Keratinocyte (primary cell): Measurements from ENCODE around the gene NRP2. TPM values are rescaled to one million over a fixed set of nuclear protein-coding genes. Genes with fewer than 3 reads are reported as not detected.

Experiments
- DNase-seq: peaks from one replicate; pipeline ENCODE4 v3.0.0-alpha.2; 2011; ENCODE audit warnings: low read depth, missing footprints, low spot score
- FAIRE-seq: peaks from 2 replicates; lab custom pipeline; 2011; peaks lifted over from hg19 to GRCh38; lab: Jason Lieb, UNC
- H2AFZ ChIP-seq: 2 replicates; pipeline ENCODE4 v1.6.0; 2012; ENCODE audit warnings: low read length, control low read depth, inconsistent platforms; ENCODE audit not compliant: control insufficient read depth
- H3K27ac ChIP-seq: 2 replicates; pipeline ENCODE4 v1.5.1; 2011; ENCODE audit warnings: low read length; ENCODE audit not compliant: control insufficient read depth, insufficient read depth
- H3K27me3 ChIP-seq: 3 replicates; pipeline ENCODE4 v1.6.0; 2011; ENCODE audit warnings: low read length; ENCODE audit not compliant: control insufficient read depth, insufficient read depth; ENCODE audit errors: extremely low read depth
- H3K36me3 ChIP-seq, 2 experiments: 2 replicates in 1 of 2; 3 replicates in 1 of 2; pipeline ENCODE4 v1.5.1; 2011; ENCODE audit warnings: low read length in 2 of 2, mild to moderate bottlenecking in 1 of 2; ENCODE audit not compliant: control insufficient read depth in 2 of 2, insufficient read depth in 2 of 2; ENCODE audit errors: extremely low read depth in 1 of 2
- H3K4me1 ChIP-seq: 3 replicates; pipeline ENCODE4 v1.5.1; 2011; ENCODE audit warnings: low read length; ENCODE audit not compliant: control insufficient read depth, insufficient read depth; ENCODE audit errors: extremely low read depth
- H3K4me2 ChIP-seq: 3 replicates; pipeline ENCODE4 v1.6.0; 2011; ENCODE audit warnings: low read depth, low read length; ENCODE audit not compliant: control insufficient read depth, insufficient read depth; ENCODE audit errors: extremely low read depth
- H3K4me3 ChIP-seq, 3 experiments: fragments of 200-600 bp in 1 of 3; sonication (generic) in 1 of 3; 2 replicates in 2 of 3; 3 replicates in 1 of 3; pipeline ENCODE4 v1.5.1; 2011 to 2016; ENCODE audit warnings: low read length in 3 of 3, mild to moderate bottlenecking in 3 of 3, control low read depth in 2 of 3, inconsistent platforms in 1 of 3, low read depth in 1 of 3, mixed read lengths in 1 of 3, mixed run types in 1 of 3, moderate library complexity in 1 of 3; ENCODE audit not compliant: control insufficient read depth in 2 of 3, insufficient read depth in 2 of 3; ENCODE audit errors: extremely low read depth in 1 of 3
- H3K79me2 ChIP-seq: 2 replicates; pipeline ENCODE4 v1.6.0; 2012; ENCODE audit warnings: low read length; ENCODE audit not compliant: control insufficient read depth, insufficient read depth
- H3K9ac ChIP-seq: 3 replicates; pipeline ENCODE4 v1.6.0; 2011; ENCODE audit warnings: low read length; ENCODE audit not compliant: control insufficient read depth, insufficient read depth; ENCODE audit errors: extremely low read depth
- H3K9me1 ChIP-seq: 3 replicates; pipeline ENCODE4 v1.6.0; 2011; ENCODE audit warnings: low read length; ENCODE audit not compliant: control insufficient read depth, insufficient read depth; ENCODE audit errors: extremely low read depth
- H3K9me3 ChIP-seq: 2 replicates; pipeline ENCODE4 v1.5.1; 2012; ENCODE audit warnings: low read depth, low read length; ENCODE audit not compliant: control insufficient read depth
- H4K20me1 ChIP-seq: 3 replicates; pipeline ENCODE4 v1.6.0; 2011; ENCODE audit warnings: low read length; ENCODE audit not compliant: control insufficient read depth, insufficient read depth; ENCODE audit errors: extremely low read depth
- CTCF ChIP-seq, 3 experiments: IDR thresholded peaks in 1 of 3; conservative IDR thresholded peaks in 1 of 3; optimal IDR thresholded peaks in 1 of 3; 2 replicates in 2 of 3; 3 replicates in 1 of 3; pipeline versions ENCODE3 to v1.5.1; 2011; ENCODE audit warnings: low read length in 3 of 3, mild to moderate bottlenecking in 3 of 3, moderate library complexity in 2 of 3, control low read depth in 1 of 3, inconsistent platforms in 1 of 3; ENCODE audit not compliant: insufficient read depth in 2 of 3; ENCODE audit errors: extremely low read depth in 1 of 3
- EZH2 ChIP-seq: IDR thresholded peaks from one replicate; pipeline ENCODE4 v1.6.1; 2012; ENCODE audit warnings: inconsistent platforms, mild to moderate bottlenecking, low read length, moderate library complexity
- dilution Hi-C: fragments of 300-500 bp; cut with MboI; formaldehyde crosslinking; loops from one replicate; pipeline ENCODE4 v1.7.0; 2020; ENCODE audit warnings: low sequenced_read_pairs; ENCODE audit not compliant: extremely low pct_ligation_motif_present
- polyA plus RNA-seq, 5 experiments: library from polyadenylated mRNA; depleted of rRNA in 3 of 5; stranded (reverse) in 3 of 5; stranded (forward) in 1 of 5; unstranded in 1 of 5; fragments of >200 nt; gene quantifications; 1 replicate in 1 of 5; 2 replicates in 3 of 5; 3 replicates in 1 of 5; pipeline versions ENCODE4 v1.2.1 to v1.2.3, GENCODE V29; 2011 to 2012; ENCODE audit warnings: missing spikeins in 2 of 5, low read depth in 1 of 5, low replicate concordance in 1 of 5

Gene NRP2
- polyA plus RNA-seq, 1 donor (not counting 4 experiments of a cell fraction or from before 2014, with no cell fraction given) = 20.6 TPM

- Histone ChIP-seq H3K9ac (peak overlapping the region; percentile 90), H3K4me1 (peaks cover 47% of the 10 kb centered on the region), H3K4me2 (peak overlapping the region; percentile 72), H2AFZ (peak overlapping the region; percentile 76), H3K27me3 (no peaks in the 10 kb centered on the region), H4K20me1 (no peaks in the 10 kb centered on the region), H3K79me2 (peaks cover 69% of the 10 kb centered on the region), H3K9me1 (no peaks in the 10 kb centered on the region), H3K4me3 (peak overlapping the region; percentile 72 to 83 (median 76)), H3K9me3 (no peaks in the 10 kb centered on the region), H3K27ac (peak overlapping the region; percentile 73), H3K36me3 (no peaks in the 10 kb centered on the region)
- DNase-seq (no peak), FAIRE-seq (no peak)
- dilution Hi-C loops = no loop called here
- TF ChIP-seq CTCF (optimal IDR thresholded peaks at IDR 0.05 in 1 of 3, IDR thresholded peaks at IDR 0.05 in 1 of 3, conservative IDR thresholded peaks at IDR 0.05 in 1 of 3; ENCODE audit: extremely low read depth in 1 of 3, insufficient read depth in 2 of 3, low read length in 3 of 3) (peak in 1 of 3 experiments; percentile 16), EZH2 (no peak)
Observed at GRCh38 chr2:205685314-205686055, 3.2 kb downstream of the NRP2 start.

- Histone ChIP-seq H3K9me3 (no peaks in the 10 kb centered on the region), H3K36me3 (no peaks in the 10 kb centered on the region), H3K4me3 (peak overlapping the region; percentile 72 to 83 (median 76)), H3K79me2 (peaks cover 75% of the 10 kb centered on the region), H3K27ac (peak overlapping the region; percentile 73), H3K9ac (peak overlapping the region; percentile 90), H3K4me2 (peak overlapping the region; percentile 72), H3K9me1 (peaks cover 2% of the 10 kb centered on the region), H3K27me3 (no peaks in the 10 kb centered on the region), H3K4me1 (peaks cover 47% of the 10 kb centered on the region), H2AFZ (peak overlapping the region; percentile 64), H4K20me1 (peaks cover 2% of the 10 kb centered on the region)
- dilution Hi-C loops = no loop called here
- DNase-seq (no peak), FAIRE-seq (no peak)
- TF ChIP-seq CTCF (optimal IDR thresholded peaks at IDR 0.05 in 1 of 3, IDR thresholded peaks at IDR 0.05 in 1 of 3, conservative IDR thresholded peaks at IDR 0.05 in 1 of 3; ENCODE audit: extremely low read depth in 1 of 3, insufficient read depth in 2 of 3, low read length in 3 of 3) = no peak
- no peak for TF ChIP-seq EZH2
Observed at GRCh38 chr2:205686056-205686782, 3.9 kb downstream of the NRP2 start.
